Activated CD4-positive, alpha-beta T cell treated with anti-CD3 and anti-CD28 coated beads, Interleukin-2, amount 10 ng/mL, durations not matched to agents 7 days and 5 days (primary cell): ENCODE results near the gene TECTB. TPM values are rescaled to one million over a fixed set of nuclear protein-coding genes. Genes with fewer than 3 reads are reported as not detected.

Source experiments
- CTCF ChIA-PET: fragments of 350-600 bp; sonication (Branson Sonifier 250); formaldehyde crosslinking; loops from one replicate; lab custom pipeline; 2021; ENCODE audit warnings: antibody characterized with exemption; lab: Charles Lee
- POLR2A ChIA-PET: fragments of 350-600 bp; sonication (Branson Sonifier 250); formaldehyde crosslinking; loops from one replicate; lab custom pipeline; 2021; ENCODE audit warnings: antibody characterized with exemption; lab: Charles Lee
- DNase-seq: peaks from one replicate; pipeline ENCODE4 v3.0.0-alpha.2; 2020
- H3K27ac Mint-ChIP-seq: one replicate; pipeline ENCODE4 v1.8.0; 2021; ENCODE audit warnings: mild to moderate bottlenecking, moderate library complexity, mixed read lengths
- H3K27me3 Mint-ChIP-seq: one replicate; pipeline ENCODE4 v1.8.0; 2021; ENCODE audit warnings: mixed read lengths
- H3K36me3 Mint-ChIP-seq: one replicate; pipeline ENCODE4 v1.8.0; 2021; ENCODE audit warnings: low read depth, mixed read lengths
- H3K4me1 Mint-ChIP-seq: one replicate; pipeline ENCODE4 v1.8.0; 2021; ENCODE audit warnings: mixed read lengths
- H3K4me3 Mint-ChIP-seq: one replicate; pipeline ENCODE4 v1.8.0; 2021; ENCODE audit warnings: mild to moderate bottlenecking, moderate library complexity, mixed read lengths
- H3K9me3 Mint-ChIP-seq: one replicate; pipeline ENCODE4 v1.8.0; 2021; ENCODE audit warnings: mixed read lengths
- microRNA-seq: library from miRNA; unstranded; fragments of <30 nt; microRNA quantifications from one replicate; pipeline ENCODE4 v1.2.0, GENCODE V29; 2021; ENCODE audit warnings: borderline microRNAs expressed, borderline replicate concordance
- total RNA-seq, 2 experiments: library from RNA; stranded (reverse); gene quantifications; one replicate each; pipeline ENCODE4 v1.2.3, GENCODE V29; 2021

Gene TECTB
- total RNA-seq, 2 experiments from 2014 or later: not detected

GRCh38 chr10:112347709-112348671, 64.8 kb downstream of the TECTB start:
- no peak for DNase-seq
- Mint-ChIP-seq H3K27me3 (no peaks in the 10 kb centered on the region), H3K4me1 (no peaks in the 10 kb centered on the region), H3K36me3 (no peaks in the 10 kb centered on the region), H3K27ac (no peak overlapping the region), H3K9me3 (no peaks in the 10 kb centered on the region), H3K4me3 (no peak overlapping the region)
- ChIA-PET CTCF (interaction anchor here (0.5 to 1.3 kb wide), 2 partner anchors 12 to 21 kb away, joined by 3 read pairs; no protein-coding TSS in a partner anchor), POLR2A (no interaction called here)

GRCh38 chr10:112348759-112349158, 65.6 kb downstream of the TECTB start:
- Mint-ChIP-seq H3K4me3 (no peak overlapping the region), H3K27ac (no peak overlapping the region), H3K4me1 (no peaks in the 10 kb centered on the region), H3K36me3 (no peaks in the 10 kb centered on the region), H3K27me3 (no peaks in the 10 kb centered on the region), H3K9me3 (no peaks in the 10 kb centered on the region)
- POLR2A ChIA-PET: no interaction called here
- no peak for DNase-seq
- CTCF ChIA-PET: no interaction called here

- H3K27ac Mint-ChIP-seq: no peak overlapping the region
- H3K36me3 Mint-ChIP-seq: no peaks in the 10 kb centered on the region
- POLR2A ChIA-PET: no interaction called here
- no peaks in the 10 kb centered on the region for H3K9me3 Mint-ChIP-seq
- CTCF ChIA-PET: interaction anchor here (1.5 to 2.3 kb wide), 2 partner anchors 12 to 15 kb away, joined by 4 to 6 read pairs; no protein-coding TSS in a partner anchor
- H3K27me3 Mint-ChIP-seq: no peaks in the 10 kb centered on the region
- H3K4me3 Mint-ChIP-seq: no peak overlapping the region
- no peaks in the 10 kb centered on the region for H3K4me1 Mint-ChIP-seq
- no peak for DNase-seq
These were observed 66.4 kb downstream of the TECTB start for GRCh38 chr10:112349521-112350085.

- no peaks in the 10 kb centered on the region for H3K27me3 Mint-ChIP-seq
- CTCF ChIA-PET: interaction anchor here (1.5 to 2.3 kb wide), 2 partner anchors 10 to 13 kb away, joined by 4 to 6 read pairs; no protein-coding TSS in a partner anchor
These were observed 67.9 kb downstream of the TECTB start for GRCh38 chr10:112351146-112351545.

GRCh38 chr10:112352044-112352443, 68.8 kb downstream of the TECTB start:
- Mint-ChIP-seq H3K4me1 (no peaks in the 10 kb centered on the region), H3K27me3 (peaks cover 2% of the 10 kb centered on the region), H3K4me3 (no peak overlapping the region), H3K36me3 (no peaks in the 10 kb centered on the region), H3K27ac (no peak overlapping the region), H3K9me3 (no peaks in the 10 kb centered on the region)
- CTCF ChIA-PET: interaction anchor here (2.3 kb wide), 1 partner anchor 12 kb away, joined by 6 read pairs; no protein-coding TSS in a partner anchor
- DNase-seq: no peak
- POLR2A ChIA-PET: no interaction called here

More at GRCh38 chr10:112351146-112351545, 67.9 kb downstream of the TECTB start:
- no peaks in the 10 kb centered on the region for H3K4me1 Mint-ChIP-seq
- no peak overlapping the region for H3K4me3 Mint-ChIP-seq
- H3K9me3 Mint-ChIP-seq: no peaks in the 10 kb centered on the region
- H3K36me3 Mint-ChIP-seq: no peaks in the 10 kb centered on the region
- POLR2A ChIA-PET: no interaction called here
- DNase-seq: no peak
- no peak overlapping the region for H3K27ac Mint-ChIP-seq

GRCh38 chr10:112353046-112353445, 69.8 kb downstream of the TECTB start:
- ChIA-PET POLR2A (no interaction called here), CTCF (no interaction called here)
- no peak overlapping the region for H3K4me3 Mint-ChIP-seq
- DNase-seq: no peak
- no peaks in the 10 kb centered on the region for H3K36me3 Mint-ChIP-seq
- no peak overlapping the region for H3K27ac Mint-ChIP-seq
- no peaks in the 10 kb centered on the region for H3K4me1 Mint-ChIP-seq
- peaks cover 2% of the 10 kb centered on the region for H3K27me3 Mint-ChIP-seq
- H3K9me3 Mint-ChIP-seq: no peaks in the 10 kb centered on the region

Small RNAs within 50 kb of the gene (microRNA-seq; reads per million reads assigned to microRNA genes)
- gene MIR6715A: not detected
- gene MIR6715B: not detected

Other genes starting within 250 kb of the TECTB start
- 1 to 10 TPM; 6.5 to 7.5 TPM for gene GPAM, start 99.6 kb upstream of the TECTB start, total RNA-seq
- 10 to 100 TPM; 57.8 to 63.7 TPM for gene ACSL5, start 90.7 kb downstream of the TECTB start, total RNA-seq
- gene ZDHHC6, start 163.5 kb downstream of the TECTB start, total RNA-seq: 10 to 100 TPM; 47.8 to 64.3 TPM
- 10 to 100 TPM; 39.6 to 41.5 TPM for gene VTI1A, start 163.8 kb downstream of the TECTB start, total RNA-seq